HT-29 (cell line): ENCODE measurements around the gene MINAR1. TPM values are rescaled to one million over a fixed set of nuclear protein-coding genes. Genes with fewer than 3 reads are reported as not detected.

ENCODE experiments used
- DNase-seq: peaks from one replicate; pipeline ENCODE4 v3.0.0-alpha.2; 2015; ENCODE audit warnings: low spot score
- total RNA-seq: library from RNA; depleted of rRNA; stranded (reverse); fragments of >200 nt; shearing (Covaris generic); gene quantifications from 2 replicates; pipeline ENCODE4 v1.2.3, GENCODE V29; 2014

MINAR1 gene
- total RNA-seq, 1 experiment from 2014 or later = 0.25 TPM

DNA sequence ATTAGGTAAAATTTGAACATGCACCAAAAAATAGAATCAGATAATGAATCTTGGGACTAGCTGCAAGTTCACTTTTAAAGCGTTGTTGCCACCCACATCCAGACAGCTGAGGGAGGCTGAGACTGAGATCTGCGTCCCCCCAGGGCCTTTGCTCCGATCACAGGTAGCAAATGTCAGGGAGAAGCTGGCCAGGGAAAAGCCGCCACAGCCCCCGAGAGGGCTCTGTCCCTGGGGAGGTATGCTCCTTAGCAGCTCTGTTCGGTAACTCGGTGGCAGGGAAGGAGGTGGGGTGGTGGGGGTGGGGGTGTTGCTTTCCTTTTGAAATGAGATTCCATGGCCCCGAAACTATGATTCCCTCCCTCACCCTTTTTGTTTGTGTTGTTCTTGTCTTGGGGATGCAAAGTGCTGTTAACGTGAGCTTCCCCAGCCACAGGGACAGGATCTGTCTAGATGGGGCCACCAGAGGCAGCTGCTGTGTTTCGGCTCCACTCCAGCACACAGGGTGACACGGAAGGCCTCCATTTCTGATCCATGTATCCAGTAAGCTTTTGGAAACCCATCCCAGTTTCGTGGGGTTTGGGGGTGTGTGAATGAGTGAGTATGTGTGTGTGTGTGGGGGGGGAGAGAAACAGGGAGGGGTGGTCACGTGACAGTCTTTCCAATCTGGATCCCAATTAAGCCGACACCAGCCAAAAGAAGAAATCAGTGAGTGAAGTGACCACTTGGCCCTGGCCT is 1.1 kb upstream of the MINAR1 start:
- DNase-seq = no peak

- no peak for DNase-seq
Measured at GRCh38 chr15:79432345-79433275, 474 bp downstream of the MINAR1 start.

GRCh38 chr15:79433276-79433990 is 1.3 kb downstream of the MINAR1 start:
- DNase-seq = no peak

GRCh38 chr15:79434361-79434760 is 2.2 kb downstream of the MINAR1 start:
- DNase-seq = no peak

DNA sequence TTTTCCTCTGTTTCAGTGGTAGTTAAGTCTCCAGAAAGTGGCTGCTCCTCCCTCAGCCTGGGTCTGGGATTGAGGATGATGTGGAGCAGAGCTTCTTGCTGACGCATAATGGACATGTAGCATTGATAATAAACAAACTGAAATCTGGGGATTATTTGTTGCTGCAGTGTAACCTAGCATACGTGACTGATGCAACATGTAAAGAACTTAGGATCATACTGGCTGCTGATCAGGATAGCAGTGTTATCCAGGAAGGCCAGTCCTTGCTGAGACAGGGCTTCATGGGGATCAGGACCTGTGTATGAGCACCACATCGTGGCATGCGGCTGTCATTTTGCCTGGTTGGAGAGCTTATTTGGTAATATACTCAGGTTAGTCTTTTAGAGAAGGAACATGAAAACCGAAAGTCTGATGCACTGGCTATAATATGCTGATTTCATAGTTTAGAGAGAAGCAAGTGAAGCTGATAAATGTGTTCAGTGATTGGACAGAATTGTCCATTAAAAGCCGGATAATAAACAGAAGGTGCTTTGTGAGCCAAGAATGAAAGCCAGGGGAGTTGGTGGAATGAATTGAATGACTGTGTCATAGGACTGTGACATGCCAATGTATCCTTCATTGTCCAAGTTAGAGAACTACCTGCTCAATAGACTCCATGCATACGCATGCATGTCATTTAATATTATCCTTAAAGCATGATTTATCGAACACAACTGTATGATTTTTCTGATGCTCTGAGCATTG is 4.1 kb downstream of the MINAR1 start:
- DNase-seq = no peak

- no peak for DNase-seq
Measured at GRCh38 chr15:79437275-79438000, 5.3 kb downstream of the MINAR1 start.

- no peak for DNase-seq
Measured at GRCh38 chr15:79439236-79439635, 7.1 kb downstream of the MINAR1 start.

- DNase-seq = no peak
Measured at GRCh38 chr15:79440355-79440908, 8.3 kb downstream of the MINAR1 start.

- DNase-seq = no peak
Measured at GRCh38 chr15:79442911-79443310, 10.8 kb downstream of the MINAR1 start.

GRCh38 chr15:79447060-79447459 is 14.9 kb downstream of the MINAR1 start:
- DNase-seq = no peak

DNA sequence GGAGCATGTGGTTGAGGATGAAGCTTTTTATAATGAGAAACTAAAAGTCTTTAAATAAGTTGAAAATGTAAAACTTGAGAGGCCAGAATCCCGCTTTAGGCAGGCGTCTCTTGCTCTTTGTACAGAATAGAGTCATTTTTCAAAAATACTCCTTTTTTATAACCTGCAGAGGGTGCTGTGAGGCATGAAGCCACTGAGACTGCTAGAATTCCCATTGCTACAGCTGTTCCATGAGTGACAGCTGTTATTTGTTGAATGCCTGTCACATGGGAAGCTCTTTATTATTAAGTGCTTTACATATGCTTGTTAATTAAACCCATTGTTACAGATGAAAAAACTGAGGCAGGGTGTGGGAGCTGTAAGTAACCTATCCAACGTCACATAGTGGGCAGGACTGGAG is 18.5 kb downstream of the MINAR1 start:
- DNase-seq = peak; percentile 41

- no peak for DNase-seq
Measured at GRCh38 chr15:79451361-79451999, 19.3 kb downstream of the MINAR1 start.

DNA sequence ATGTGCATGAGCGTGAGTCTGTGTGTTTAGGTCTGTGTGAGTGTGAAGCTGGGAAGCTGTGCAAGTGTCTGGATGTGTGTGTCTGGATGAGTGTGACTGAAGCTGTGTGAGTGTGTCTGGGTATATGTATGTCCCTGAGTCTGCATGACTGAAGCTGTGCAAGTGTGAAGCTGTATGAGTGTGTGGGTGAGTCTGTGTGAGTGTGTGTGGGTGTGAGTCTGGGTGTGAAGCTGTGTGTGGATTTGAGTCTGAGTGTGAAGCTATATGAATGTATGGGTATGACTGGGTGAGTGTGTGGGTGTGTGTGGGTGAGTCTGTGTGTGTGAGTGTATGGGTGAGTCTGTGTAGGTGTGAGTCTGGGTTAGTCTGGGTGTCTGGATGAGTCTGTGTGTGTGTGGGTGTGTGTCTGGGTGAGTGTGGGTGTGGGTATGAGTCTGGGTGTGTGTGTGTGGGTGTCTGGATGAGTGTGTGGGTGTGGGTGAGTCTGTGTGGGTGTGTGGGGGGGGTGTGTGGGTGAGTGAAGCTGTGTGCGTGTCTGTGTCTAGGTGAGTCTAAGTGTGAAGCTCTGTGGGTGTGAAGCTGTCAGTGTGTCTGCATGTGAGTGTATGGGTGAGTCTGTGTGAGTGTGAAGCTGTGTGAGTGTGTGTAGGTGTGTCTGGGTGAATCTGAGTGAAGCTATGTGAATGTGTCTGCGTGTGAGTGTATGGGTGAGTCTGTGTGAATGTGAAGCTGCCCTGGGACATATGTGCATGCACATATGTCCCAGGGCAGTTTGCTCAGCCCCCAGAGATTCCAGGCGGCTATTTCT is 20.3 kb downstream of the MINAR1 start:
- no peak for DNase-seq

GRCh38 chr15:79453446-79453845 is 21.3 kb downstream of the MINAR1 start:
- no peak for DNase-seq

- no peak for DNase-seq
Measured at GRCh38 chr15:79454063-79454462, 21.9 kb downstream of the MINAR1 start.

- DNase-seq = no peak
Measured at GRCh38 chr15:79455361-79455760, 23.2 kb downstream of the MINAR1 start.

GRCh38 chr15:79455943-79456342 is 23.8 kb downstream of the MINAR1 start:
- DNase-seq = no peak

DNA sequence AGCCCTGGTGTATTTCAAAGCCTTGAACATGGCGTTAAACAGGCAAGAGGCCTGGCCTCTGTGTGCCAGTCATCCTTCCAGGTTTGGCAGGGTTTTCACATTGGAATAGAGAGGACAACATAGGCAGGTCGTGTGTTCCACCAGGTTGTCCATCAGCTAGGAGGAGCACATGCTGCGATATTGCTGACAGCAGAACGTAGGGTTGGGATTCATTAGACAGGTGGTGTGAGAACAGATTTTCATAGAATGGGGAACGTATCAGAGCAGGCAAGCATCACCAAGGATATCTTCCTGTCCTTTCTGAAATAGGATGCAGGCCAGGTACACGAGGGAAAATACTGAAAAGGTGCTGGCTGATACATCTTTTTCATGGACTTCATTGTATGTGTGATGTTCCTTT is 26.4 kb downstream of the MINAR1 start:
- peak; percentile 37 for DNase-seq

- DNase-seq = no peak
Measured at GRCh38 chr15:79459666-79460065, 27.5 kb downstream of the MINAR1 start.
